ENCODE measurements around the gene MRPL27.
A peak's percentile ranks its signal among the peaks of the same experiment; 100 is the strongest.

MRPL27 gene

GRCh38 chr17:50359005-50359699 lies 13.8 kb downstream of the MRPL27 start:
- no peak for DNase-seq

DNA sequence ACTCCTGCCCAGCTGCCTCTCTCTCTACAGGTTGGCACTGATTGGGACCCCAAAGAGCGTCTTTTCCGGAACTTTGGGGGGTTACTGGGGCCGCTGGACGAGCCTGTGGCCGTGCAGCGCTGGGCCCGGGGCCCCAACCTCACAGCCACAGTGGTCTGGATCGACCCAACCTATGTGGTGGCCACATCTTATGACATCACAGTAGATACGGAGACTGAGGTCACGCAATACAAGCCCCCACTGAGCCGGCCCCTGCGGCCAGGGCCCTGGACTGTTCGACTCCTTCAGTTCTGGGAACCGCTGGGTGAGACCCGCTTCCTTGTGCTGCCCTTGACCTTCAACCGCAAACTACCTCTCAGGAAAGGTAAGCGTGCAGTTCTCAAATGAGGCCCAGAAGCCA lies 14.8 kb downstream of the MRPL27 start:
- no peak for DNase-seq

GRCh38 chr17:50356892-50357510 lies 16.0 kb downstream of the MRPL27 start:
- DNase-seq, result no peak

- DNase-seq, result no peak
These were observed 16.6 kb downstream of the MRPL27 start for GRCh38 chr17:50356418-50356817.

DNA sequence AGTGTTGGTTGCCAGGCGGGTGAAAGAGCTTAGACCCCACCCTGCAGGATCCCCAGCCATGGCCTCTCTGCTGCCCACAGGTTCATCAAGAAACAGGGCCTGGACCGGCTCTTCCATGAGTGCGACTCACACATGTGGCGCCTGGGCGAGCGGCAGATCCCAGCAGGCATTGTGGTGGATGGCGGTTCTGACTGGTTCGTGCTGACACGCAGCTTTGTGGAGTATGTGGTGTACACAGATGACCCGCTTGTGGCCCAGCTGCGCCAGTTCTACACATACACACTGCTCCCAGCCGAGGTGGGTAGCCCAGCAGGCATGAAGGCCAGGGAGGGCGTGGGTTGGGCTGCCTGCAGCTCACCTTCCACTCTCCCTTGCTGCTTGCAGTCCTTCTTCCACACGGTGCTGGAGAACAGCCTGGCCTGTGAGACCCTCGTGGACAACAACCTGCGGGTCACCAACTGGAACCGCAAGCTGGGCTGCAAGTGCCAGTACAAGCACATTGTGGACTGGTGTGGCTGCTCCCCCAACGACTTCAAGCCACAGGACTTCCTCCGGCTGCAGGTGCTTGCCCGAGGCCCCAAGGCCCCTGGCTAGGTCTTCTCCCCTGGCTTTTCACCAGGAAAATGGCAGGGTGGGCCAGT lies 17.2 kb downstream of the MRPL27 start:
- no peak for DNase-seq

DNA sequence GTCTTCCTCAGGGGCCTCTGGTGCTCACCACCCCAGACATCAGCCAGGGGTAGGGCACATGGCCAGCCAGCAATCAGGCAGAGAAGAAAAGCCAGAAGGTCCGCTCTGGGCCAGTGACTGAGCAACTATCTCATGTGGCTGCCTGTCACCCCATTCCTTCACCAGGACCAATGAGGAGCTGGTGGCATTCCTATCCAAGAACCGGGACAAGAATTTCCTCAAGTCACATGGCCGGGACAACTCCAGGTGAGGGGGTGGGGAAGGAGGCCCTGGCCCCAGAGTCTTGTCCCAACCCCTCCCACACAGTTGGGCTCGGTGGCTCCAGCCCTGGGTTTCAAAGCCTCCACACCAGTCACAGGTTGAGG lies 17.7 kb downstream of the MRPL27 start:
- DNase-seq, result no peak

GRCh38 chr17:50354776-50355175 lies 18.2 kb downstream of the MRPL27 start:
- no peak for DNase-seq

DNA sequence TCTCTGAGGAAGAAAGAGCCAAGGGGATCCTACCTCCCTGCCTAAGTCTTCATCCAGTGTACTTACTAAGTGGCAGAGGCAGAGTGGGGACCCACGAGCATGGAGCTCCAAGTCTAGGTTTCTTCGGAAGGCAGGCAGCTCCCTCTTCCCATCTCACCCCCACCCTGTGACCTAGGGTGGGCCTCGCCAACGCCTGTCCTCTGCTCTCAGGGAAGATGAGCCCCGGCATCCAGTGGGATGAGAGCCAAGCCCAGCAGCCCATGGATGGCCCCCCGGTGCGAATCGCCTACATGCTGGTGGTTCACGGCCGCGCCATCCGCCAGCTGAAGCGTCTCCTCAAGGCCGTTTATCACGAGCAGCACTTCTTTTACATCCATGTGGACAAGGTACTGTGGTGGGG lies 18.8 kb downstream of the MRPL27 start:
- no peak for DNase-seq

GRCh38 chr17:50353600-50354195 lies 19.3 kb downstream of the MRPL27 start:
- no peak for DNase-seq

DNA sequence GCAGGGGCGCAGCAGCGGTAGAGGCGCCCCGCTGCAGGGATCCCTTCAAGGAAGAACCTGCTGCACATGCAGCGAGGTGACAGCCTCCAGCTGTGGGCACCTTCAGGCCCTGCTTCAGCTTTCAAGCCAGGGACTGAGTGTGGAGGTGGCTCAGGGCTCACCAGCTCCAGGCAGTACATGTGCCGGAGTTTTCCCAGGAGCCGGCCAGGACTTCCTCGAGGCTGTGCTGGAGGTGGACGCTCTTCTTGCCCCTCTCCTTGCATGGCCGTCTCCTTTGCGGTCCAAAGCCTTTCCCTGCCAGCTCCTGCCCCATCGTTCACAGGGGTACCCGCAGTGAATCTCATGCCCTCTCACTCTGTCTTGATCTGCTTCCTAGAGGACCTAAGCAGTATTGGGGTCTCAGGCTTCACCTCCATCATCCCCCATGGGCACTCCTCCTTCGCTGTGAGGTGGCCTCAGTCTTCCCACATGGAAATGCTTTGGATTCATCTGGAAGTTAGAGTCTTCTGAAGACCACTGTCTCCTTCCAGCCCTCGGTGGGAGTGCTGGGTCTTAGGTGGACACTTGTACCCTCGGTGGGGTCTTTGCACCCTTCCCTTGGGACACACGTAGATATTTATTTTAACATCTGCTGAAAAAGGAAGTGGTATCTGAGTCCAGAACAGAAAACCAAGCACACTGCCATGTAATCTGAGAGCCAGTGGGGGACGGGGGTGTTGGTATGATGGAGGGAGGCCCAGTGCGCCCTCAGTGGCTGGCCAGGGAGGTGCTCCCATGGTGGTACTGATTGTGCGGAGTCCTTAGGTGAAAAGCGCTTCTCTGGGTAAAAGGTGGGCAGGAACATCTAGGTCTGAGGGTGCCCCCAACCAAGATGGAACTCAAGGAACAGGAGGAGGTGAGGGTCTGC lies 20.0 kb downstream of the MRPL27 start:
- DNase-seq, result no peak

GRCh38 chr17:50352072-50352692 lies 20.8 kb downstream of the MRPL27 start:
- no peak for DNase-seq

DNA sequence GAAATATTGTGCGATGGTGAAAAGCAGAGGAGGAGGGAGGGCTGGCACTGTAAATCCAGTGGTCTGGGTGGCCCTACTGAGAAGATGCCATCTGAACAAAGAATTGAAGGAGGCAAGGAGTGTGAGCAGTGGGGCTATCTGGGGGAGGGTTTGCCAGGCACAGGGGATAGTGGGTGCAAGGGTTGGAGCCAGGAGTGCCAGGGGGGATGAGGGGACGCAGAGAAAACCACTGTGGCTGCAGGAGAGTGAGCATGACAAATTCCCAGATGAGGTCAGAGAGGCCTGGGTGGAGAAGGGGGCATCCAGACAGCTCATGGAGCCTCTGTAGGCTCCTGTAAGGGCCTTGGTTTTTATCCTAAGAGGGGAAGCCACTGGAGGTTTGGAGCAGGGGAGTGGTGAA lies 22.3 kb downstream of the MRPL27 start:
- DNase-seq, result no peak

GRCh38 chr17:50349243-50349600 lies 23.8 kb downstream of the MRPL27 start:
- DNase-seq, result no peak

DNA sequence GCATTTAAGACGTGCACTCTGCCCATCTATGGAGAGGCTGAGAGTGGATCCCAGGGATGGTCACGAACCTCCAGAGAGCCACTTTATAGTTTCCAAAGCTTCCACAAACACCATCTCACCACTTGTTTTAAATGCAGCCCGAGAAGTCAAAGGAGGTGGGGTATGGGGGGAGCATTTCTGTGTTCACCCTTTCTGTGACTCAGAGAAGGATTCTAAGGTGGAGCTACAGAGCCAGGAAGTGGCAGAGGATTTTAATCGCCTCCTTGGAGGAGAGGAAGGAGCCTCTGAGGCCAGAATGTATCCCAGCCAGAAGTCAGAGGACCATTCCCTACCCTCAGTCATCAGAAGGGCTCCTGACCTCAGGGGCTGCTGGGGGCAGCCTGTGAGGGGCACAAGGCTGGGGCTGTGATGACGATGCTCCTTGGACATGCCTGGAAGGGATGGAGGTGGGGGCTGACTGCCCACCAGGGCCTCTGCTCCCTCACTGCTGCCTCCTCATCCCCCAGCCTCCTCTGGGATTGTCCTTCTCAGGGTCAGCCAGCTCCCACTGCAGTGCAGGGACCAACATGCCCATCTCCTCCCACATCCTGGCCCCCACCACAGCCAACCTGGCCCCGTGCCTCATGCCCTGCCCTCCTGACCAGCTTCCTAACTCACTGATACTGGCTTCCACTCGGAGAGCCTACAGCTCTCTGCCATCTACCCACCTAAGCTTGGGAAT lies 24.3 kb downstream of the MRPL27 start:
- DNase-seq, result no peak

GRCh38 chr17:50347894-50348291 lies 25.1 kb downstream of the MRPL27 start:
- no peak for DNase-seq

- no peak for DNase-seq
These were observed 25.7 kb downstream of the MRPL27 start for GRCh38 chr17:50347117-50347893.

DNA sequence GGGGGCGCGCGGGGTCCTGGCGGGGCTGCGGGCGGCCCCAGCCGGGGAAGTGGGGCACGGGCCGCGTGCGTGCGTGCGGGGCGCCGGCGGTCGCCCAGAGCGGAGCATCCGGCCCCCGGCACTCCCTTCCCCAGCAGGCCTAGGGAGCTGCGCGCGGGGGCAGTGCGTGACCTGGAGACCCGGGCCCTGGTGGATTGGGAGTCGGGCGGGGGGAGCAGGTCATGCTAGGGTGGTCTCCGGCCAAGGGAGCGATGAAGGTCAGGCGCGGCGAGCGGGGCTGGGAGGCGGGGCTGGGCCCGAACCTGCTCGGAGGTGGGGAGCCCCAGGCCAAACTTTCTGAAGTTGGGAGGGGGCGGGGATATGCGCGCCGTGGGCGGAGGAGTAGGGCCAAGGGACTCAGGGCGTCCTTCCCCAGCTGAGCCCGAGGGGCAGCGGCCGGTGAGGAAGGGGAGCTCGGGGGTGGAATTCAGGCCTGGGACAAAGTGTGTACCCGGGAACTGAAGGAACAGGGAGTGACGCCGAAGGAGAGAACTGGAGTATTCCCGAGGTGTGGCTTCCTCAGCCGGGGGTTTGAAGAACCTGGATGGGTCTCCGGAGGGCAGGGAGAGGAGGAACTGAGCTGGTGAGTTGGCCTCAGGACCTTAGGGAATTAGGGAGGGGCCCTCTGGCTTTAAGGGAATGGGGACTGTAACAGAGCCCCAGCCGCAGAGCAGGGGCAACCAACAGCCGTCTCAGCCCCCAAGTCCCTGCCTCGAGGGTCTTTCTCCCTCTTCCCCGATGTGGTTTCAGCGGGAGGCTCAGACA lies 26.5 kb downstream of the MRPL27 start:
- no peak for DNase-seq

DNA sequence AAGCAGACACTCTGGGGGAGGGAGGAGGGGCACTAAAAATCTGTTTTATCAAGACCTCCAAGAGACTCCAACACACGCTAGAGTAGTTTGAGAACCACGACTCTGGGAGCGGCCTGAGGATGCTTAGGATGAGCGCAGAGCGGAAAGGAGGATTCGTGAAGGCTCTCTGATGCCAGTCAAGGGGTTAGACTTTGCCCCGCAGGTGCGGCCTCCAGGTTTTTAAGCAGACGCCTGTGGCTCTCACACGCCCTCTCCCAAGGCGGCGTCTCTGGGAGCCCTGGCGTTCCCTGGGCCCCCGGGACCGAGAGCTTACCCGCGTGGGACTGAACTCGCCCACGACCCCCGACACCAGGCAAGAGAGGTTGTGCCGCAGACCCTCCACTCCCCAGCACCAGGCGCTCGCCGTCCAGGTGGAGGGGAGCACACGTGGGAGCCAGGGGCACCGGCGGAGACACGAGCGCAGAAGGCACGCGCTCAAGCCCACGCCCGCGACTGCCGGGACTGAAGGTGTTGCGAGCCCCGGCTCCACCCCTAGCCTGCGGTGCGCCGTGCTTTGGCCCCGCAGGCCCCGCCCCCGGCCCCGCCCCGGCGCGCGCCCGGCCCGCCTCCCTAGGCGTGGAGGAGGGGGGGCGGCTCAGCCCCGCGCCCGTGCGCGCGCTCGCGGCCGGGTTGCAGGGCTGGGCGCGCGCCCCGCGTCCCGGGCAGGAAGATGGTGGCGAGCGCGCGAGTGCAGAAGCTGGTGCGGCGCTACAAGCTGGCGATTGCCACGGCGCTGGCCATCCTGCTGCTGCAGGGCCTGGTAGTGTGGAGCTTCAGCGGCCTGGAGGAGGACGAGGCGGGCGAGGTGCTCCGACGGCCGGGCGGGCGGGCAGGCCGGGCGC lies 27.3 kb downstream of the MRPL27 start, which contains the start of gene XYLT2:
XYLT2 (plus strand) TSS at position 695 of the 881 bp plus-strand sequence; CDS start at position 710, 15 bp downstream.
- DNase-seq, result peak; percentile 94
